ENCODE results near the gene TBCEL.

Gene TBCEL

DNA sequence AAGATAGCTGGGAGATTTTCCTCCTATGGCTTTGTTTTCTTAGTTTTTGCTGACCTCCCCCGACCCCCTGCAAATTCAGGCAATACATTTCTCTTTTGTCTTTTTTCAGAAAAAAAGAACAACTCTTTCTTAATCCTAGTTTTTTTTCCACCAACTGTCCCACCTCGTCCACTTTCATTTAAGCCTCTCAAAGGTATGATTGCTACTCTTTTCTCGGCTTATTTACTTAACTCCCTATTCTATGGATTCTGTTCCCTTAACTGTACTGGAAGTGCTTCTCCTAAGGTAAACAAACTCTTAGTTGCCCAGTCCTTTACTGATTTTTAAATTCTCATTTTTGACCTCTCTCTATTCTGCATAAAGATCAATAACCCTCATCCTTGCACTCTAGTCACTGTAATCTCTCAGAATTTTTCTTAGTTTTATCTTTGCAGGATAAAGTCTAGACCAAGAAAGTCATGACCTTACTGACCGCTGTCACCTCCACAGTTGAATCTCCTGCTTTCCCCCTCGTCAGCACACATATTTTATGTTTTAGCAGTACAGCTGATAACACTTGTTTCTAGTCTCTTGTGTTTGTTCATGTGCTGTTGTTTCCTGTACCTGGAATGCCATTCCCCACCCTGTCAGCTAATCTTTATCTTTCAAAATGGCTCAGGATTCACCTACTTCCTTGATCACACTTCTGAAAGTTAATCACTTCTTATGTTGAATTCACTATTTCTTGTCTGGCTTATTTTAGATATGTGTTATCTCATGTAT is 14.9 kb downstream of the TBCEL start:
- Histone ChIP-seq H3K36me3 (ENCODE audit: control insufficient read depth in 1 of 2, insufficient read depth in 2 of 2, low read length in 2 of 2) (no peaks in the 10 kb centered on the region), H3K27me3 (ENCODE audit: control insufficient read depth in 1 of 2, insufficient read depth in 2 of 2, low read length in 2 of 2) (no peaks in the 10 kb centered on the region), H3K4me1 (ENCODE audit: control insufficient read depth in 1 of 2, insufficient read depth in 2 of 2, low read length in 2 of 2) (peaks cover 0 to 4% of the 10 kb centered on the region in 2 donors), H3K4me3 (ENCODE audit: low read depth in 1 of 2, low read length in 2 of 2) (no peak overlapping the region), H3K9me3 (ENCODE audit: control insufficient read depth in 1 of 2, low read length in 2 of 2) (no peaks in the 10 kb centered on the region), H3K9ac (ENCODE audit: low read depth in 1 of 2, low read length in 2 of 2) (no peak overlapping the region), H3K27ac (ENCODE audit: low read depth, low read length) (no peak overlapping the region)

- Histone ChIP-seq H3K4me1 (ENCODE audit: control insufficient read depth in 1 of 2, insufficient read depth in 2 of 2, low read length in 2 of 2) (peaks cover 0 to 4% of the 10 kb centered on the region in 2 donors), H3K27me3 (ENCODE audit: control insufficient read depth in 1 of 2, insufficient read depth in 2 of 2, low read length in 2 of 2) (no peaks in the 10 kb centered on the region), H3K27ac (ENCODE audit: low read depth, low read length) (no peak overlapping the region), H3K9me3 (ENCODE audit: control insufficient read depth in 1 of 2, low read length in 2 of 2) (no peaks in the 10 kb centered on the region), H3K9ac (ENCODE audit: low read depth in 1 of 2, low read length in 2 of 2) (no peak overlapping the region), H3K36me3 (ENCODE audit: control insufficient read depth in 1 of 2, insufficient read depth in 2 of 2, low read length in 2 of 2) (no peaks in the 10 kb centered on the region), H3K4me3 (ENCODE audit: low read depth in 1 of 2, low read length in 2 of 2) (no peak overlapping the region)
Observed at GRCh38 chr11:121039971-121040613, 16.2 kb downstream of the TBCEL start.

GRCh38 chr11:121040614-121041002 is 16.7 kb downstream of the TBCEL start:
- Histone ChIP-seq H3K4me1 (ENCODE audit: control insufficient read depth in 1 of 2, insufficient read depth in 2 of 2, low read length in 2 of 2) (peaks cover 0 to 4% of the 10 kb centered on the region in 2 donors), H3K27me3 (ENCODE audit: control insufficient read depth in 1 of 2, insufficient read depth in 2 of 2, low read length in 2 of 2) (no peaks in the 10 kb centered on the region), H3K27ac (ENCODE audit: low read depth, low read length) (no peak overlapping the region), H3K9ac (ENCODE audit: low read depth in 1 of 2, low read length in 2 of 2) (no peak overlapping the region), H3K4me3 (ENCODE audit: low read depth in 1 of 2, low read length in 2 of 2) (no peak overlapping the region), H3K9me3 (ENCODE audit: control insufficient read depth in 1 of 2, low read length in 2 of 2) (no peaks in the 10 kb centered on the region), H3K36me3 (ENCODE audit: control insufficient read depth in 1 of 2, insufficient read depth in 2 of 2, low read length in 2 of 2) (no peaks in the 10 kb centered on the region)

DNA sequence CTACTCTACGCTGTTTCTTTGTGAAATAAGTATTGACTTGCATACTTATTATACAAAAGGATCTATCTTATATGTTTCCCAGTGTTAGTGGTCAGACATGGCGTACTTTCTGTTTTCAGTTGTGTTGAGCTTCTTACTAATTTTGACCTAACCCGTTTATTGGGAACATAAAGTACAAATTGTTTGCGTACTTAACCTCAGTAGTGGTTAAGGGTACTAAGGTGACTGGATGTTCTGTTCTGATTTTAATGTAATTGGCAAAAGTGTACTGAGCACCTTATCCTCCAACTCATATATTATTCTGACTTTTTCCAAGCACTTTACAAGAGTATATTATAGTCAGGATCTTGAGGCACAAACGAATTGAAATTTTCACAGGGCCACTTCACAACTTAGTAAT is 17.2 kb downstream of the TBCEL start:
- Histone ChIP-seq H3K27me3 (ENCODE audit: control insufficient read depth in 1 of 2, insufficient read depth in 2 of 2, low read length in 2 of 2) (no peaks in the 10 kb centered on the region), H3K36me3 (ENCODE audit: control insufficient read depth in 1 of 2, insufficient read depth in 2 of 2, low read length in 2 of 2) (no peaks in the 10 kb centered on the region), H3K4me3 (ENCODE audit: low read depth in 1 of 2, low read length in 2 of 2) (no peak overlapping the region), H3K27ac (ENCODE audit: low read depth, low read length) (no peak overlapping the region), H3K9me3 (ENCODE audit: control insufficient read depth in 1 of 2, low read length in 2 of 2) (no peaks in the 10 kb centered on the region), H3K4me1 (ENCODE audit: control insufficient read depth in 1 of 2, insufficient read depth in 2 of 2, low read length in 2 of 2) (peaks cover 0 to 4% of the 10 kb centered on the region in 2 donors), H3K9ac (ENCODE audit: low read depth in 1 of 2, low read length in 2 of 2) (no peak overlapping the region)

DNA sequence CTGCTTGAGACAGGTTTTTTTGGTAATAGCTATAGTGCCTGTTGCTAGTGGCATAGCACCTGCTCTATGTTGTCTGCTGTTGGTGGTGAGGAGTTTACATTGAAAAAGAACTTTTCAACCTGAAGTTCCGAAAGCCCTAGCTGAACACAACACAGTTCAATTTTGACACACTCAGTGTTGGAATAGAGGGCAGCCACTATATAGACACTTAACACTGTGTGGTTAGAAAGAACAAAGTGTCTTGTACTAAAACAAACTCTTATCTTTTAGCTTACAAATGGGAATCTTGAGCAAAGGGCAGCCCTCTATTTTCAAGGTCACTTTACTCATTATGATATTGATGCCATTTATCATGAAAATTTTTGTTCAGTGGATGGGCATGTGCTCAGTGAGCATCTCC is 18.4 kb downstream of the TBCEL start:
- Histone ChIP-seq H3K36me3 (ENCODE audit: control insufficient read depth in 1 of 2, insufficient read depth in 2 of 2, low read length in 2 of 2) (no peaks in the 10 kb centered on the region), H3K27me3 (ENCODE audit: control insufficient read depth in 1 of 2, insufficient read depth in 2 of 2, low read length in 2 of 2) (no peaks in the 10 kb centered on the region), H3K9ac (ENCODE audit: low read depth in 1 of 2, low read length in 2 of 2) (no peak overlapping the region), H3K9me3 (ENCODE audit: control insufficient read depth in 1 of 2, low read length in 2 of 2) (no peaks in the 10 kb centered on the region), H3K4me1 (ENCODE audit: control insufficient read depth in 1 of 2, insufficient read depth in 2 of 2, low read length in 2 of 2) (no peaks in the 10 kb centered on the region), H3K4me3 (ENCODE audit: low read depth in 1 of 2, low read length in 2 of 2) (no peak overlapping the region), H3K27ac (ENCODE audit: low read depth, low read length) (no peak overlapping the region)

DNA sequence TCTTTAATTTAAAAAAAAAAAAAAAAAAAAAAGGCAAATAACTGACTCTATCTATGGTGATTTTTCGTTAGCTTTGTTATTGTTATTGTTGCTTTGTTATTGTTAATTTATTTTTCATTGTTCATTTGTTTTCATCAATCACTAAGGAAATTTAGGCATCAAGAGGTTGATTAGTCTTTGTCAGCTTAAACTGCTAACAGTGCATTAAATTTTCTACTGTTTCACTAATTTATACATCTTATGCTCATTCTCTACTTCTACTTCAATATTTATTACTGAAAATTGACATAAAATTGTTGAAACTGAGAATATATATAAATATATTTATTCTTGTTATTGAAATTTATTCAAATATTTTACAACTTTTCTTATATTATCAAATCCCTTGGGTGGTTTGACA is 24.0 kb downstream of the TBCEL start:
- Histone ChIP-seq H3K4me3 (ENCODE audit: low read depth in 1 of 2, low read length in 2 of 2) (no peak overlapping the region), H3K4me1 (ENCODE audit: control insufficient read depth in 1 of 2, insufficient read depth in 2 of 2, low read length in 2 of 2) (peaks cover 0 to 8% of the 10 kb centered on the region in 2 donors), H3K27ac (ENCODE audit: low read depth, low read length) (no peak overlapping the region), H3K9me3 (ENCODE audit: control insufficient read depth in 1 of 2, low read length in 2 of 2) (no peaks in the 10 kb centered on the region), H3K36me3 (ENCODE audit: control insufficient read depth in 1 of 2, insufficient read depth in 2 of 2, low read length in 2 of 2) (no peaks in the 10 kb centered on the region), H3K9ac (ENCODE audit: low read depth in 1 of 2, low read length in 2 of 2) (no peak overlapping the region), H3K27me3 (ENCODE audit: control insufficient read depth in 1 of 2, insufficient read depth in 2 of 2, low read length in 2 of 2) (no peaks in the 10 kb centered on the region)

GRCh38 chr11:121048464-121049233 is 24.7 kb downstream of the TBCEL start:
- Histone ChIP-seq H3K27me3 (ENCODE audit: control insufficient read depth in 1 of 2, insufficient read depth in 2 of 2, low read length in 2 of 2) (no peaks in the 10 kb centered on the region), H3K4me3 (ENCODE audit: low read depth in 1 of 2, low read length in 2 of 2) (no peak overlapping the region), H3K9ac (ENCODE audit: low read depth in 1 of 2, low read length in 2 of 2) (no peak overlapping the region), H3K4me1 (ENCODE audit: control insufficient read depth in 1 of 2, insufficient read depth in 2 of 2, low read length in 2 of 2) (peaks cover 0 to 8% of the 10 kb centered on the region in 2 donors), H3K36me3 (ENCODE audit: control insufficient read depth in 1 of 2, insufficient read depth in 2 of 2, low read length in 2 of 2) (peaks cover 0 to 4% of the 10 kb centered on the region in 2 donors), H3K9me3 (ENCODE audit: control insufficient read depth in 1 of 2, low read length in 2 of 2) (no peaks in the 10 kb centered on the region), H3K27ac (ENCODE audit: low read depth, low read length) (no peak overlapping the region)

DNA sequence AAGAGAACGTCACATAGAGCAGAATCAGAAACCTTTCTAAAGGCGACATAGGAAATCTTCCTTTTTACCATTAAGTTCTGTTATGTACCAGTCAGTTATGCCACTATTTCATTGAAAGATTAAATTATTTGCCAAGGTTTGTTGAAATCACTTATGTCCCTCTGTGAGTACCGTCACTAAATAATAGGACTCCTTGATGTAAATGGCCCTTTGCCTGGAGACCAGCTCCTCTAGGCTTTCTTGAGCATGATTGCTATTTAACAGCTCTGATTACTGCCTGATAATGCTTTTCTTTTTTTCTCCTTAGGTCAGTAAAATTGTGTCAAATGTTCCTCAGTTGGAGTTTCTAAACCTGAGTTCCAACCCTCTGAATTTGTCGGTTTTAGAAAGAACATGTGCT is 29.3 kb downstream of the TBCEL start:
- no peak overlapping the region for H3K27ac ChIP-seq (ENCODE audit: low read depth, low read length)
- H3K27me3 ChIP-seq (ENCODE audit: control insufficient read depth in 1 of 2, insufficient read depth in 2 of 2, low read length in 2 of 2), result no peaks in the 10 kb centered on the region
- no peak overlapping the region for H3K9ac ChIP-seq (ENCODE audit: low read depth in 1 of 2, low read length in 2 of 2)
- peaks cover 0 to 8% of the 10 kb centered on the region in 2 donors for H3K4me1 ChIP-seq (ENCODE audit: control insufficient read depth in 1 of 2, insufficient read depth in 2 of 2, low read length in 2 of 2)
- peaks cover 10 to 24% of the 10 kb centered on the region in 2 donors for H3K36me3 ChIP-seq (ENCODE audit: control insufficient read depth in 1 of 2, insufficient read depth in 2 of 2, low read length in 2 of 2)
- H3K9me3 ChIP-seq (ENCODE audit: control insufficient read depth in 1 of 2, low read length in 2 of 2), result no peaks in the 10 kb centered on the region
- no peak overlapping the region for H3K4me3 ChIP-seq (ENCODE audit: low read depth in 1 of 2, low read length in 2 of 2)

- peaks cover 14 to 24% of the 10 kb centered on the region in 2 donors for H3K36me3 ChIP-seq (ENCODE audit: control insufficient read depth in 1 of 2, insufficient read depth in 2 of 2, low read length in 2 of 2)
- no peaks in the 10 kb centered on the region for H3K27me3 ChIP-seq (ENCODE audit: control insufficient read depth in 1 of 2, insufficient read depth in 2 of 2, low read length in 2 of 2)
- no peaks in the 10 kb centered on the region for H3K4me1 ChIP-seq (ENCODE audit: control insufficient read depth in 1 of 2, insufficient read depth in 2 of 2, low read length in 2 of 2)
- H3K27ac ChIP-seq (ENCODE audit: low read depth, low read length), result no peak overlapping the region
- H3K4me3 ChIP-seq (ENCODE audit: low read depth in 1 of 2, low read length in 2 of 2), result no peak overlapping the region
- no peaks in the 10 kb centered on the region for H3K9me3 ChIP-seq (ENCODE audit: control insufficient read depth in 1 of 2, low read length in 2 of 2)
- no peak overlapping the region for H3K9ac ChIP-seq (ENCODE audit: low read depth in 1 of 2, low read length in 2 of 2)
Observed at GRCh38 chr11:121054266-121054665, 30.4 kb downstream of the TBCEL start.

DNA sequence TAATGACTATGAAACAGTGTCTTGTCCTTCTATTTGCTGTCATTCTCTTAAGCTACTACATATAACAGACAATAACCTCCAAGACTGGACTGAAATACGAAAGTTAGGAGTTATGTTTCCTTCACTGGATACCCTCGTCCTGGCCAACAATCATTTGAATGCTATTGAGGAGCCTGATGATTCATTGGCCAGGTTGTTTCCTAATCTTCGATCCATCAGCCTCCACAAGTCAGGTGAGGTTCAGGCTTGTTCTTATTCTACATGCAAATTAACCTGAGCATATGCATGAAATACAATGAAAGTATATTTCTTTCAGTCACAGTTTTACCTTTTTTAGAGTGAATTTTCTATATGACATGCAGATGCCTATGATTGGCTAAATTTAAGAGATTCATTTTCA is 31.2 kb downstream of the TBCEL start:
- no peak overlapping the region for H3K4me3 ChIP-seq (ENCODE audit: low read depth in 1 of 2, low read length in 2 of 2)
- no peak overlapping the region for H3K27ac ChIP-seq (ENCODE audit: low read depth, low read length)
- peaks cover 14 to 24% of the 10 kb centered on the region in 2 donors for H3K36me3 ChIP-seq (ENCODE audit: control insufficient read depth in 1 of 2, insufficient read depth in 2 of 2, low read length in 2 of 2)
- no peaks in the 10 kb centered on the region for H3K27me3 ChIP-seq (ENCODE audit: control insufficient read depth in 1 of 2, insufficient read depth in 2 of 2, low read length in 2 of 2)
- no peaks in the 10 kb centered on the region for H3K9me3 ChIP-seq (ENCODE audit: control insufficient read depth in 1 of 2, low read length in 2 of 2)
- no peak overlapping the region for H3K9ac ChIP-seq (ENCODE audit: low read depth in 1 of 2, low read length in 2 of 2)
- H3K4me1 ChIP-seq (ENCODE audit: control insufficient read depth in 1 of 2, insufficient read depth in 2 of 2, low read length in 2 of 2), result no peaks in the 10 kb centered on the region
